Keratinocyte (primary cell): ENCODE measurements around the gene SOX5. TPM values are rescaled to one million over a fixed set of nuclear protein-coding genes. Genes with fewer than 3 reads are reported as not detected.

ENCODE experiments used
- DNase-seq: peaks from one replicate; pipeline ENCODE4 v3.0.0-alpha.2; 2011; ENCODE audit warnings: low read depth, missing footprints, low spot score
- FAIRE-seq: peaks from 2 replicates; lab custom pipeline; 2011; peaks lifted over from hg19 to GRCh38; lab: Jason Lieb, UNC
- H2AFZ ChIP-seq: 2 replicates; pipeline ENCODE4 v1.6.0; 2012; ENCODE audit warnings: low read length, control low read depth, inconsistent platforms; ENCODE audit not compliant: control insufficient read depth
- H3K27ac ChIP-seq: 2 replicates; pipeline ENCODE4 v1.5.1; 2011; ENCODE audit warnings: low read length; ENCODE audit not compliant: control insufficient read depth, insufficient read depth
- H3K27me3 ChIP-seq: 3 replicates; pipeline ENCODE4 v1.6.0; 2011; ENCODE audit warnings: low read length; ENCODE audit not compliant: control insufficient read depth, insufficient read depth; ENCODE audit errors: extremely low read depth
- H3K36me3 ChIP-seq, 2 experiments: 2 replicates in 1 of 2; 3 replicates in 1 of 2; pipeline ENCODE4 v1.5.1; 2011; ENCODE audit warnings: low read length in 2 of 2, mild to moderate bottlenecking in 1 of 2; ENCODE audit not compliant: control insufficient read depth in 2 of 2, insufficient read depth in 2 of 2; ENCODE audit errors: extremely low read depth in 1 of 2
- H3K4me1 ChIP-seq: 3 replicates; pipeline ENCODE4 v1.5.1; 2011; ENCODE audit warnings: low read length; ENCODE audit not compliant: control insufficient read depth, insufficient read depth; ENCODE audit errors: extremely low read depth
- H3K4me2 ChIP-seq: 3 replicates; pipeline ENCODE4 v1.6.0; 2011; ENCODE audit warnings: low read depth, low read length; ENCODE audit not compliant: control insufficient read depth, insufficient read depth; ENCODE audit errors: extremely low read depth
- H3K4me3 ChIP-seq, 3 experiments: fragments of 200-600 bp in 1 of 3; sonication (generic) in 1 of 3; 2 replicates in 2 of 3; 3 replicates in 1 of 3; pipeline ENCODE4 v1.5.1; 2011 to 2016; ENCODE audit warnings: low read length in 3 of 3, mild to moderate bottlenecking in 3 of 3, control low read depth in 2 of 3, inconsistent platforms in 1 of 3, low read depth in 1 of 3, mixed read lengths in 1 of 3, mixed run types in 1 of 3, moderate library complexity in 1 of 3; ENCODE audit not compliant: control insufficient read depth in 2 of 3, insufficient read depth in 2 of 3; ENCODE audit errors: extremely low read depth in 1 of 3
- H3K79me2 ChIP-seq: 2 replicates; pipeline ENCODE4 v1.6.0; 2012; ENCODE audit warnings: low read length; ENCODE audit not compliant: control insufficient read depth, insufficient read depth
- H3K9ac ChIP-seq: 3 replicates; pipeline ENCODE4 v1.6.0; 2011; ENCODE audit warnings: low read length; ENCODE audit not compliant: control insufficient read depth, insufficient read depth; ENCODE audit errors: extremely low read depth
- H3K9me1 ChIP-seq: 3 replicates; pipeline ENCODE4 v1.6.0; 2011; ENCODE audit warnings: low read length; ENCODE audit not compliant: control insufficient read depth, insufficient read depth; ENCODE audit errors: extremely low read depth
- H3K9me3 ChIP-seq: 2 replicates; pipeline ENCODE4 v1.5.1; 2012; ENCODE audit warnings: low read depth, low read length; ENCODE audit not compliant: control insufficient read depth
- H4K20me1 ChIP-seq: 3 replicates; pipeline ENCODE4 v1.6.0; 2011; ENCODE audit warnings: low read length; ENCODE audit not compliant: control insufficient read depth, insufficient read depth; ENCODE audit errors: extremely low read depth
- EZH2 ChIP-seq: IDR thresholded peaks from one replicate; pipeline ENCODE4 v1.6.1; 2012; ENCODE audit warnings: inconsistent platforms, mild to moderate bottlenecking, low read length, moderate library complexity
- dilution Hi-C: fragments of 300-500 bp; cut with MboI; formaldehyde crosslinking; loops from one replicate; pipeline ENCODE4 v1.7.0; 2020; ENCODE audit warnings: low sequenced_read_pairs; ENCODE audit not compliant: extremely low pct_ligation_motif_present
- polyA plus RNA-seq, 5 experiments: library from polyadenylated mRNA; depleted of rRNA in 3 of 5; stranded (reverse) in 3 of 5; stranded (forward) in 1 of 5; unstranded in 1 of 5; fragments of >200 nt; gene quantifications; 1 replicate in 1 of 5; 2 replicates in 3 of 5; 3 replicates in 1 of 5; pipeline versions ENCODE4 v1.2.1 to v1.2.3, GENCODE V29; 2011 to 2012; ENCODE audit warnings: missing spikeins in 2 of 5, low read depth in 1 of 5, low replicate concordance in 1 of 5
- TF ChIP-seq, protein P1 (sequence below), 3 experiments: IDR thresholded peaks in 1 of 3; conservative IDR thresholded peaks in 1 of 3; optimal IDR thresholded peaks in 1 of 3; 2 replicates in 2 of 3; 3 replicates in 1 of 3; pipeline versions ENCODE3 to v1.5.1; 2011; ENCODE audit warnings: low read length in 3 of 3, mild to moderate bottlenecking in 3 of 3, moderate library complexity in 2 of 3, control low read depth in 1 of 3, inconsistent platforms in 1 of 3; ENCODE audit not compliant: insufficient read depth in 2 of 3; ENCODE audit errors: extremely low read depth in 1 of 3

SOX5 gene
- polyA plus RNA-seq, 1 donor (not counting 4 experiments of a cell fraction or from before 2014, with no cell fraction given), result not detected

DNA sequence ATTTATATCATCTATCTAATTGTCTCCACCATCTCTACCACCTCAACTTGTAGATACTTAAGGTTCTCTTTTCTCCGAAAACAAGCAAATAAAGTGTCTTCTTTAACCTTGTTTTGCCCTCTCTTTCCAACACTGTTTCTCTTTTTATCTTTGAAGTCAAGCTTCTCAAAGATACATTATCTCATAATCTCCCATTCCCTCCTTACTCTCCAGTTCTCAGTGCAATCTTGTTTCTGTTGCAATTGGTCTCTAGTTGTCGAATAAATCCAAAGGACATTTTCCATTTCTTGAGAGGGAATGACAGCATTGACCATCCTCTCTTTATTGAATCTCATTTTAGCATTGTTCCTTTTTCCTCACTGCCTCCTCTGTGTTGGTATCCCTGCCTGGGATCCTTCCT, 383.3 kb downstream of the SOX5 start:
- Histone ChIP-seq H3K4me3 (no peak overlapping the region), H4K20me1 (no peaks in the 10 kb centered on the region), H3K27ac (no peak overlapping the region), H3K9me3 (no peaks in the 10 kb centered on the region), H2AFZ (no peak overlapping the region), H3K36me3 (no peaks in the 10 kb centered on the region), H3K79me2 (no peaks in the 10 kb centered on the region), H3K9me1 (no peaks in the 10 kb centered on the region), H3K27me3 (no peaks in the 10 kb centered on the region), H3K9ac (no peak overlapping the region), H3K4me1 (peaks cover 8% of the 10 kb centered on the region), H3K4me2 (no peak overlapping the region)
- dilution Hi-C loops, result no loop called here
- FAIRE-seq, result no peak
- DNase-seq, result no peak
- TF ChIP-seq, protein P1, sequence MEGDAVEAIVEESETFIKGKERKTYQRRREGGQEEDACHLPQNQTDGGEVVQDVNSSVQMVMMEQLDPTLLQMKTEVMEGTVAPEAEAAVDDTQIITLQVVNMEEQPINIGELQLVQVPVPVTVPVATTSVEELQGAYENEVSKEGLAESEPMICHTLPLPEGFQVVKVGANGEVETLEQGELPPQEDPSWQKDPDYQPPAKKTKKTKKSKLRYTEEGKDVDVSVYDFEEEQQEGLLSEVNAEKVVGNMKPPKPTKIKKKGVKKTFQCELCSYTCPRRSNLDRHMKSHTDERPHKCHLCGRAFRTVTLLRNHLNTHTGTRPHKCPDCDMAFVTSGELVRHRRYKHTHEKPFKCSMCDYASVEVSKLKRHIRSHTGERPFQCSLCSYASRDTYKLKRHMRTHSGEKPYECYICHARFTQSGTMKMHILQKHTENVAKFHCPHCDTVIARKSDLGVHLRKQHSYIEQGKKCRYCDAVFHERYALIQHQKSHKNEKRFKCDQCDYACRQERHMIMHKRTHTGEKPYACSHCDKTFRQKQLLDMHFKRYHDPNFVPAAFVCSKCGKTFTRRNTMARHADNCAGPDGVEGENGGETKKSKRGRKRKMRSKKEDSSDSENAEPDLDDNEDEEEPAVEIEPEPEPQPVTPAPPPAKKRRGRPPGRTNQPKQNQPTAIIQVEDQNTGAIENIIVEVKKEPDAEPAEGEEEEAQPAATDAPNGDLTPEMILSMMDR (optimal IDR thresholded peaks at IDR 0.05 in 1 of 3, IDR thresholded peaks at IDR 0.05 in 1 of 3, conservative IDR thresholded peaks at IDR 0.05 in 1 of 3; ENCODE audit: extremely low read depth in 1 of 3, insufficient read depth in 2 of 3, low read length in 3 of 3), result no peak
- TF ChIP-seq EZH2, result no peak

GRCh38 chr12:23564451-23565152, 384.9 kb downstream of the SOX5 start:
- Histone ChIP-seq H3K4me2 (peak overlapping the region; percentile 49), H3K79me2 (no peaks in the 10 kb centered on the region), H3K9me3 (no peaks in the 10 kb centered on the region), H2AFZ (peak overlapping the region; percentile 78), H4K20me1 (no peaks in the 10 kb centered on the region), H3K36me3 (no peaks in the 10 kb centered on the region), H3K9me1 (no peaks in the 10 kb centered on the region), H3K9ac (no peak overlapping the region), H3K4me1 (peaks cover 8% of the 10 kb centered on the region), H3K4me3 (no peak overlapping the region), H3K27me3 (no peaks in the 10 kb centered on the region), H3K27ac (no peak overlapping the region)
- no peak for FAIRE-seq
- dilution Hi-C loops, result no loop called here
- TF ChIP-seq, protein P1 (optimal IDR thresholded peaks at IDR 0.05 in 1 of 3, IDR thresholded peaks at IDR 0.05 in 1 of 3, conservative IDR thresholded peaks at IDR 0.05 in 1 of 3; ENCODE audit: extremely low read depth in 1 of 3, insufficient read depth in 2 of 3, low read length in 3 of 3), result no peak
- TF ChIP-seq EZH2, result no peak
- no peak for DNase-seq
